K562 (cell line): ENCODE results near the gene POLR2B. TPM values are rescaled to one million over a fixed set of nuclear protein-coding genes. Genes with fewer than 3 reads are reported as not detected.

ENCODE experiments used
- ATAC-seq: fragments of 200-7000 bp; cut with Tn5 transposase; 3 replicates; pipeline ENCODE4 v1.9.1; 2020; ENCODE audit warnings: moderate library complexity
- BruUV-seq: library from RNA; stranded (reverse); fragments of 400-500 nt; replicated peaks from 2 replicates; lab custom pipeline; 2021; lab: Mats Ljungman, UMichigan
- CTCF ChIA-PET: fragments of 300-600 bp; formaldehyde crosslinking; extraction: SDS; loops from one replicate; lab custom pipeline; 2021; ENCODE audit warnings: low intra/inter-chr PET ratio; lab: Yijun Ruan, JAX
- POLR2A ChIA-PET: fragments of 300-600, 350-650 bp; sonication (Branson Sonifier 250); formaldehyde crosslinking; extraction: SDS; loops from one replicate; lab custom pipeline; 2021; ENCODE audit warnings: antibody characterized with exemption, inconsistent platforms; lab: Yijun Ruan, JAX
- DNase-seq, 4 experiments: peaks; one replicate each; pipeline versions ENCODE4 v3.0.0 to v3.0.0-alpha.2; 2011 to 2018; ENCODE audit warnings: low spot score in 3 of 4, mixed read lengths in 3 of 4; ENCODE audit errors: extremely low read depth in 1 of 4
- FAIRE-seq: peaks from 2 replicates; lab custom pipeline; 2011; peaks lifted over from hg19 to GRCh38; lab: Jason Lieb, UNC
- H2AFZ ChIP-seq: 2 replicates; pipeline ENCODE4 v1.6.0; 2011; ENCODE audit warnings: low read depth, low read length, control low read depth, inconsistent platforms
- H3K27ac ChIP-seq: fragments of 200-600 bp; 3 replicates; pipeline ENCODE4 v1.8.0; 2011; ENCODE audit warnings: low read depth, mild to moderate bottlenecking, control low read depth, inconsistent platforms, low read length, moderate library complexity, mixed read lengths; ENCODE audit errors: extremely low read depth
- H3K27me3 ChIP-seq, 2 experiments: fragments of 300-600 bp in 1 of 2; 2 replicates in 1 of 2; 3 replicates in 1 of 2; pipeline versions ENCODE4 v1.6.0 to v1.8.0; 2011; ENCODE audit warnings: inconsistent platforms in 2 of 2, low read length in 2 of 2, mild to moderate bottlenecking in 1 of 2, mixed read lengths in 1 of 2, moderate library complexity in 1 of 2; ENCODE audit not compliant: control insufficient read depth in 2 of 2, insufficient read depth in 2 of 2
- H3K36me3 ChIP-seq: fragments of 300-600 bp; 3 replicates; pipeline ENCODE4 v1.8.0; 2011; ENCODE audit warnings: mild to moderate bottlenecking, low read length, inconsistent platforms; ENCODE audit not compliant: control insufficient read depth, insufficient read depth
- H3K4me1 ChIP-seq, 2 experiments: fragments of 200-600 bp in 1 of 2; replicated peaks in 1 of 2; 2 replicates in 1 of 2; 3 replicates in 1 of 2; pipeline versions ENCODE4 v1.5.1 to v1.8.0; 2011; ENCODE audit warnings: inconsistent platforms in 2 of 2, low read length in 2 of 2, mild to moderate bottlenecking in 1 of 2, mixed read lengths in 1 of 2, moderate library complexity in 1 of 2; ENCODE audit not compliant: control insufficient read depth in 2 of 2, insufficient read depth in 2 of 2
- H3K4me2 ChIP-seq: 2 replicates; pipeline ENCODE4 v1.6.1; 2011; ENCODE audit warnings: low read length, control low read depth, inconsistent platforms, mixed read lengths; ENCODE audit not compliant: insufficient read depth
- H3K4me3 ChIP-seq: fragments of 200-600 bp; sonication (generic), shearing (Covaris generic); 2 replicates; pipeline ENCODE4 v1.5.1; 2016; ENCODE audit warnings: control low read depth, inconsistent platforms
- H3K79me2 ChIP-seq: fragments of 200-600 bp; 3 replicates; pipeline ENCODE4 v1.8.0; 2011; ENCODE audit warnings: low read length, inconsistent platforms; ENCODE audit not compliant: control insufficient read depth, insufficient read depth
- H3K9ac ChIP-seq, 2 experiments: 2 replicates each; pipeline versions ENCODE4 v1.6.0 to v1.6.1; 2011; ENCODE audit warnings: low read depth in 2 of 2, low read length in 2 of 2, control low read depth in 1 of 2, inconsistent platforms in 1 of 2, mild to moderate bottlenecking in 1 of 2, mixed read lengths in 1 of 2; ENCODE audit not compliant: insufficient read depth in 1 of 2
- H3K9me1 ChIP-seq: one replicate; pipeline ENCODE4 v1.6.0; 2011; ENCODE audit warnings: inconsistent platforms, mild to moderate bottlenecking, low read length, moderate library complexity; ENCODE audit not compliant: control insufficient read depth, insufficient read depth
- H3K9me3 ChIP-seq: replicated peaks from 2 replicates; pipeline ENCODE4 v1.5.1; 2011; ENCODE audit warnings: low read depth, low read length, inconsistent platforms; ENCODE audit not compliant: control insufficient read depth, insufficient read depth
- H4K20me1 ChIP-seq: replicated peaks from 2 replicates; pipeline ENCODE4 v1.6.1; 2011; ENCODE audit warnings: low read length, inconsistent platforms, mixed read lengths; ENCODE audit not compliant: control insufficient read depth, insufficient read depth
- DMBX1 ChIP-seq: fragments of 250-450 bp; sonication (Bioruptor Pico); IDR thresholded peaks from 2 replicates; pipeline ENCODE4 v1.8.0; 2022; ENCODE audit warnings: inconsistent platforms, mild to moderate bottlenecking, moderate library complexity, borderline replicate concordance
- KLF6 ChIP-seq: fragments of 250-450 bp; sonication (Bioruptor Pico); IDR thresholded peaks from 2 replicates; pipeline ENCODE4 v1.4.0; 2020; ENCODE audit warnings: mild to moderate bottlenecking, moderate library complexity, borderline replicate concordance
- NFYB ChIP-seq: IDR thresholded peaks from 2 replicates; pipeline ENCODE4 v1.6.1; 2011; ENCODE audit warnings: mild to moderate bottlenecking, moderate library complexity; ENCODE audit not compliant: insufficient read length; ENCODE audit errors: extremely low read depth
- SMC3 ChIP-seq: conservative IDR thresholded peaks from 2 replicates; pipeline ENCODE4 v1.6.1; 2011; ENCODE audit warnings: low read depth, low read length, improper control_type of control experiment; ENCODE audit not compliant: insufficient read depth
- ZNF197 ChIP-seq: fragments of 200-800 bp; sonication (Bioruptor generic); IDR thresholded peaks from 2 replicates; pipeline ENCODE4 v1.6.1; 2016; ENCODE audit warnings: low read depth, missing genetic modification characterization, missing compliant biosample characterization
- ZNF23 ChIP-seq: fragments of 250-450 bp; sonication (Bioruptor Pico); IDR thresholded peaks from 2 replicates; pipeline ENCODE4 v1.4.0; 2020; ENCODE audit warnings: mild to moderate bottlenecking
- ZNF436 ChIP-seq: fragments of 250-450, 450-650 bp; sonication (Bioruptor Pico); formaldehyde crosslinking; IDR thresholded peaks from 2 replicates; pipeline ENCODE4 v1.7.0; 2020; ENCODE audit warnings: mild to moderate bottlenecking
- WGBS: fragments of 100-300 bp; shearing (Covaris generic); methylation state at CpG from one replicate; pipeline ENCODE4 v1.1.6; 2016; ENCODE audit warnings: low coverage, mixed read lengths; ENCODE audit not compliant: insufficient coverage; ENCODE audit errors: missing lambda C conversion rate; 5-methylcytosine and 5-hydroxymethylcytosine counted together
- in situ Hi-C: fragments of 300-500 bp; cut with MboI; formaldehyde crosslinking; loops from 4 replicates; pipeline ENCODE4 v1.15.0; 2018; ENCODE audit warnings: inconsistent platforms, mixed read lengths
- intact Hi-C: fragments of 100-400 bp; cut with micrococcal nuclease; formaldehyde crosslinking; loops from 2 replicates; pipeline ENCODE4 v1.14.2; 2022
- polyA plus RNA-seq, 8 experiments: library from polyadenylated mRNA; depleted of rRNA in 4 of 8; stranded (reverse) in 5 of 8; unstranded in 3 of 8; fragments of >200 nt; fragmentation: Nextera tagmentation in 2 of 8; fragmentation: Illumina TruSeq in 1 of 8; extraction: Ambion mirVana in 2 of 8; extraction: Trizol in 1 of 8; gene quantifications; 2 replicates each; pipeline versions ENCODE4 v1.2.1 to v1.2.3, GENCODE V29; 2011 to 2014; ENCODE audit warnings: inconsistent platforms in 1 of 8, missing spikeins in 1 of 8
- total RNA-seq, 7 experiments: library from RNA; depleted of rRNA in 6 of 7; stranded (reverse); fragments of >200 nt in 6 of 7; fragmentation: Illumina TruSeq in 2 of 7; extraction: Trizol in 2 of 7; gene quantifications; 2 replicates each; pipeline versions ENCODE4 v1.2.1 to v1.2.3, GENCODE V29; 2011 to 2021; ENCODE audit warnings: low replicate concordance in 1 of 7
- TF ChIP-seq, protein P1 (sequence below): fragments of 450-650 bp; formaldehyde crosslinking; IDR thresholded peaks from 2 replicates; pipeline ENCODE4 v1.4.0; 2022; ENCODE audit warnings: missing genetic modification characterization

POLR2B gene
- total and polyA plus RNA-seq, 9 of the 15 experiments (the other 6 are each of a cell fraction or from before 2014, with no cell fraction given): 60.9 to 208 (median 142) TPM

DNA sequence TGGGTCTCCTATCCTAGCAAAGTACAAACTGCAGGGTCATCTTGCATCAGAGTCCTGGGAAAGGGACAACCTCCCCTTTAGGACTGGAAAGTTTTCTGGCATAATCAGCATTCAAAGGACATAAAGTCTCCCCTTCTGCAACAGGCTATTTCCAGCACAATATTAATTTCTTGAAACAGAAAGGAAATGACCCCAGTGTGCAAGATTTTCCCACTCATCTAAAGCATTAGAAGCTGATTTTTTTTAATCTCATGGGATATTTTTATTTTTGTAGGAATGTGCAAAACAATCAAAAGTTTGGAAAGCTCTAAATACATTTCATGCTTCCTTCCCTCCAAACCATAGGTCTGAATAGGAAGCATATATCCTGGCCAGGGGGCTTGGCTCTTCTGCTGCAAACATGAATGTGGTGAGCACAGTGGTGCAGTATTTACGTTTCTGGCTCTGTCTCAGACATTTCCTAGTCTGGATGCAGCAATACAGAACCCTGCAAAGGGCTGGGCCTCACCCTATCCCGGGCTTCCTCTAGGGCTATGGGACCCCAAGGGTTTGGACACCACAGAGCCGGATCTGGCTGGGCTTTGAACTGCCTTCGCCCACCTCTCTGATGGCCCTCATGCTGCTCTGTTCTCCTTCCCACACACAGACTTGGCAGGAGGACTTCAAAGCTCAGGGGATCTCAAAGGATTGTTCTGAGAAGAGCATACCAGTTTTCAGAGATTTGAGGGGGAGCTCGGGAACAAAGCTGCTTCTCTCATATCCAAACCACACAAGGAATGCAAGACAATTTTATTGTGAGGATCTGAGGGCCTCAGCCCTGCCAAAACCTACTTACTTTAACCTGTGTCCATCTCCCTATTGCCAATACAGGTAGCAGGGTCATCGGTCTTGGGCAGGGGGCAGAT lies 64.9 kb downstream of the POLR2B start:
- no TSS peak for BruUV-seq
- Histone ChIP-seq H3K36me3 (no peaks in the 10 kb centered on the region), H3K4me1 (no peaks in the 10 kb centered on the region), H3K9me3 (no peaks in the 10 kb centered on the region), H3K27me3 (peaks cover 17 to 18% of the 10 kb centered on the region in 2 experiments), H3K79me2 (no peaks in the 10 kb centered on the region), H4K20me1 (no peaks in the 10 kb centered on the region), H3K9me1 (no peaks in the 10 kb centered on the region), H3K27ac (no peak overlapping the region), H3K9ac (no peak overlapping the region), H3K4me2 (no peak overlapping the region), H2AFZ (no peak overlapping the region), H3K4me3 (no peak overlapping the region)
- no peak for DNase-seq
- intact Hi-C loops: no loop called here
- ChIA-PET POLR2A (no interaction called here), CTCF (no interaction called here)
- FAIRE-seq: no peak
- WGBS: 0% methylated on average over 6 of the region's 6 CpGs
- in situ Hi-C loops: no loop called here
- TF ChIP-seq DMBX1 (CRISPR knock-in tag) (no peak), ZNF23 (no peak), ZNF197 (no peak), NFYB (no peak), ZNF436 (CRISPR knock-in tag) (no peak), KLF6 (CRISPR knock-in tag) (no peak), SMC3 (no peak)
- TF ChIP-seq, protein P1, sequence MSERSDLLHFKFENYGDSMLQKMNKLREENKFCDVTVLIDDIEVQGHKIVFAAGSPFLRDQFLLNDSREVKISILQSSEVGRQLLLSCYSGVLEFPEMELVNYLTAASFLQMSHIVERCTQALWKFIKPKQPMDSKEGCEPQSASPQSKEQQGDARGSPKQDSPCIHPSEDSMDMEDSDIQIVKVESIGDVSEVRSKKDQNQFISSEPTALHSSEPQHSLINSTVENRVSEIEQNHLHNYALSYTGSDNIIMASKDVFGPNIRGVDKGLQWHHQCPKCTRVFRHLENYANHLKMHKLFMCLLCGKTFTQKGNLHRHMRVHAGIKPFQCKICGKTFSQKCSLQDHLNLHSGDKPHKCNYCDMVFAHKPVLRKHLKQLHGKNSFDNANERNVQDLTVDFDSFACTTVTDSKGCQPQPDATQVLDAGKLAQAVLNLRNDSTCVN (CRISPR knock-in tag): no peak
- ATAC-seq: no peak
